Stomach (tissue), 9 donors: Measurements from ENCODE around the gene TLR9. TPM values are rescaled to one million over a fixed set of nuclear protein-coding genes. Genes with fewer than 3 reads are reported as not detected.

Experiments
- DNase-seq, 2 donors: peaks; one replicate each; pipeline versions ENCODE4 v3.0.0 to v3.0.0-alpha.2; 2013 to 2019
- H3K27ac ChIP-seq, 5 donors: fragments of 200-600 bp in 4 of 5; sonication (generic) in 4 of 5; one replicate each; pipeline ENCODE4 v1.5.1; 2013 to 2019; ENCODE audit warnings: mild to moderate bottlenecking in 1 of 5, moderate library complexity in 1 of 5
- H3K27me3 ChIP-seq, 3 donors: fragments of 200-600 bp; sonication (generic); one replicate each; pipeline ENCODE4 v1.5.1; 2017 to 2019; ENCODE audit warnings: mixed run types in 1 of 3
- H3K36me3 ChIP-seq, 4 donors: fragments of 200-600 bp; sonication (generic); 1 replicate in 3 of 4; 2 replicates in 1 of 4; pipeline ENCODE4 v1.5.1; 2016 to 2019
- H3K4me1 ChIP-seq, 4 donors: fragments of 200-600 bp; sonication (generic); one replicate each; pipeline ENCODE4 v1.5.1; 2016 to 2019
- H3K4me3 ChIP-seq, 4 donors: fragments of 200-600 bp; sonication (generic) in 3 of 4; one replicate each; pipeline ENCODE4 v1.5.1; 2016 to 2019; ENCODE audit warnings: mild to moderate bottlenecking in 1 of 4
- H3K9me3 ChIP-seq, 4 donors: fragments of 200-600 bp; sonication (generic); one replicate each; pipeline ENCODE4 v1.5.1; 2016 to 2019
- EP300 ChIP-seq: sonication (generic); formaldehyde crosslinking; IDR thresholded peaks from one replicate; pipeline ENCODE4 v1.6.1; 2017; ENCODE audit warnings: antibody characterized with exemption
- POLR2A ChIP-seq, 4 donors: fragments of 450-650 bp; IDR thresholded peaks; one replicate each; pipeline ENCODE4 v1.6.1; 2016; ENCODE audit warnings: antibody characterized with exemption in 4 of 4, control low read depth in 2 of 4, mild to moderate bottlenecking in 1 of 4, moderate library complexity in 1 of 4
- POLR2AphosphoS5 ChIP-seq, 3 donors: sonication (generic); formaldehyde crosslinking; IDR thresholded peaks; one replicate each; pipeline ENCODE4 v1.6.1; 2016; ENCODE audit warnings: antibody characterized with exemption in 3 of 3
- WGBS, 5 donors: extraction: QIAGEN DNeasy Blood & Tissue Kit in 3 of 5; methylation state at CpG; one replicate each; pipeline versions ENCODE4 v1.1.5 to v1.1.7; 2013 to 2018; 5-methylcytosine and 5-hydroxymethylcytosine counted together
- intact Hi-C: fragments of 100-400 bp; cut with DNase I; formaldehyde crosslinking; loops from one replicate; pipeline ENCODE4 v1.15.1; 2023; ENCODE audit warnings: low total_unique reads
- polyA plus RNA-seq, 3 donors: library from polyadenylated mRNA; stranded (reverse); fragments of 200-250 nt; gene quantifications; one replicate each; pipeline ENCODE4 v1.2.3, GENCODE V29; 2013
- total RNA-seq, 5 donors: library from RNA; depleted of rRNA; stranded (reverse); fragments of >200 nt; gene quantifications; one replicate each; pipeline versions ENCODE4 v1.1.0 to v1.2.3, GENCODE V29; 2014 to 2016
- TF ChIP-seq, protein P1 (sequence below), 7 experiments: fragments of 450-650 bp in 4 of 7; fragments of 200-600 bp in 3 of 7; sonication (generic) in 3 of 7; IDR thresholded peaks; one replicate each; pipeline ENCODE4 v1.5.1; 2016 to 2019; ENCODE audit warnings: antibody characterized with exemption in 7 of 7, control low read depth in 2 of 7, mild to moderate bottlenecking in 1 of 7
- donor health status: healthy with polysubstance abuse.
- donor health status: Bipolar disorder and iron deficiency.
- donor health status: healthy.

Gene TLR9
- total and polyA plus RNA-seq, 8 donors, result 0.18 TPM; not detected in 7

DNA sequence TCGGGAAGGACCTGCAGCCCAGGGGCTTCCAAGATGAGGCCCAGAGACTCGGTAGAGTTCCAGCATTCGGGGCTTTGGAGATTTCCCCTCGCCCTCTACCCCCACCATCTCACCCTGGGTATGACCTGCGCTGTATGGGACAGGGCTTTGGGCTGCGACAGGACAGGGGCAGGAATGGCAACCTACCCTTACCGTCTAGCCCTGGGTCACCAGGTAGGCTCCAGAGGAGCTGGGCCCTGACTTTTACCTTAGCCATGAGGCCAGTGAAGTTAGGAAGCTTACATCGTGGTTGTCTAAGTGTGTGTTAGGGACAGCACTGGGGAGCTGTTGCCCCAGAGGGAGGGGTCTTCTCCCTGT, 20.8 kb upstream of the TLR9 start:
- TF ChIP-seq, protein P1, sequence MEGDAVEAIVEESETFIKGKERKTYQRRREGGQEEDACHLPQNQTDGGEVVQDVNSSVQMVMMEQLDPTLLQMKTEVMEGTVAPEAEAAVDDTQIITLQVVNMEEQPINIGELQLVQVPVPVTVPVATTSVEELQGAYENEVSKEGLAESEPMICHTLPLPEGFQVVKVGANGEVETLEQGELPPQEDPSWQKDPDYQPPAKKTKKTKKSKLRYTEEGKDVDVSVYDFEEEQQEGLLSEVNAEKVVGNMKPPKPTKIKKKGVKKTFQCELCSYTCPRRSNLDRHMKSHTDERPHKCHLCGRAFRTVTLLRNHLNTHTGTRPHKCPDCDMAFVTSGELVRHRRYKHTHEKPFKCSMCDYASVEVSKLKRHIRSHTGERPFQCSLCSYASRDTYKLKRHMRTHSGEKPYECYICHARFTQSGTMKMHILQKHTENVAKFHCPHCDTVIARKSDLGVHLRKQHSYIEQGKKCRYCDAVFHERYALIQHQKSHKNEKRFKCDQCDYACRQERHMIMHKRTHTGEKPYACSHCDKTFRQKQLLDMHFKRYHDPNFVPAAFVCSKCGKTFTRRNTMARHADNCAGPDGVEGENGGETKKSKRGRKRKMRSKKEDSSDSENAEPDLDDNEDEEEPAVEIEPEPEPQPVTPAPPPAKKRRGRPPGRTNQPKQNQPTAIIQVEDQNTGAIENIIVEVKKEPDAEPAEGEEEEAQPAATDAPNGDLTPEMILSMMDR (IDR thresholded peaks at IDR 0.05), result no peak
- TF ChIP-seq POLR2A (IDR thresholded peaks at IDR 0.05), result no peak
- no peak for TF ChIP-seq POLR2AphosphoS5 (IDR thresholded peaks at IDR 0.05)
- TF ChIP-seq EP300, result no peak
- Histone ChIP-seq H3K4me1 (peaks cover 20 to 47% (median 29%) of the 10 kb centered on the region in 4 donors), H3K36me3 (peaks cover 0 to 38% (median 35%) of the 10 kb centered on the region in 4 donors), H3K27me3 (no peaks in the 10 kb centered on the region), H3K4me3 (peak overlapping the region; percentile 59 to 65 (median 62)), H3K27ac (peak overlapping the region; percentile 71 to 93 (median 89)), H3K9me3 (no peaks in the 10 kb centered on the region)
- no peak for DNase-seq
- 18 to 39% (median 29%) methylated on average over 8 of the region's 8 CpGs for WGBS, 5 donors
- intact Hi-C loops, result no loop called here

DNA sequence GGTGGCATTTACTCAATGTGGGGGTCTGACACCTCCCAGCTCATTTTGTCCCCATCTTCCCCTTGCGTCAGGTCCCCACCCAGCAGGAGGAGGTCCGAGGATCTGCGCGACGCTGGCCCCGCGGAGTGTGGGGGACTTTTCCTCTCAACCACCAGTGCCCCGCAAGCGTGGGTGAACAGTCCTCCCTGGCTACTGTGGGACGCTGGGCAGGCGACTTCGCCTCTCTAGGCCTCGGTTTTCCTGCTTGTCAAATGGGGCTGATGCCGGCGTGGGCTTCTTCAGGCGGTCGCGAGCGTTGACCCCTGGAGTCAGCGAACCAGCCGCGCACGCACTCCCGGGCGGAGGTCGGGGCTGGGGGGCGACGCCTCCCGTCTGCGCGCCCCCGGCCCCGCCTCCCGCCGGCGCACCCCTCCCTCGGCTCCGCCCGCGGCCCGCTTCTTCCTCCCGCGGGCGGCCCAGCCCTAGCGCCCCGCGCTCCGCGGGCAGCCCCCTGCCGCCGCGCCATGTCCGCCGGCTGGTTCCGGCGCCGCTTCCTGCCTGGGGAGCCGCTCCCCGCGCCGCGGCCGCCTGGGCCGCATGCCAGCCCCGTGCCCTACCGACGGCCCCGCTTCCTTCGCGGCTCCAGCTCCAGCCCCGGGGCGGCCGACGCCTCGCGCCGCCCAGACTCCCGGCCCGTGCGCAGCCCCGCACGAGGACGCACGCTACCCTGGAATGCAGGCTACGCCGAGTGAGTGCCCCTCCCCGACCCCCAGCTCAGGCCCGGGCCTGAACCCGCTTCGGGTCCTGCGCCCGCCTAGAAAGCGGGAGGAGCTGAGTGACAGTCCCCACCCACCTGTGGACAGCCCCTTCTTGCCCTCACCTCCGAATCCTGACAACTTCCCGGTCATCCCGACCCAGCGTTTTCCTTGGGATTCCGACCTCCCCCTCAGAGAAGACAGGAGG, 20.1 kb upstream of the TLR9 start, which contains the start of gene PPM1M:
TSS of gene PPM1M (plus strand) at position 438 of the 942 bp plus-strand sequence. CDS start at position 504, 66 bp downstream.
- H3K27ac ChIP-seq, result peak within 1 kb of the TSS; percentile 71 to 93 (median 89)
- H3K9me3 ChIP-seq, result no peaks in the 10 kb centered on the region
- H3K27me3 ChIP-seq, result no peaks in the 10 kb centered on the region
- 1 to 4% (median 2%) methylated on average over 34 to 97 of the region's 98 CpGs for WGBS, 5 donors
- intact Hi-C loops, result no loop called here
- peak within 1 kb of the TSS; percentile 59 to 65 (median 62) for H3K4me3 ChIP-seq
- peaks cover 24 to 49% (median 33%) of the 10 kb centered on the region in 4 donors for H3K4me1 ChIP-seq
- DNase-seq, result peak; percentile 58 to 88
- H3K36me3 ChIP-seq, result peaks cover 0 to 32% (median 29%) of the 10 kb centered on the region in 4 donors
- TF ChIP-seq, protein P1 (IDR thresholded peaks at IDR 0.05), result no peak
- TF ChIP-seq POLR2A (IDR thresholded peaks at IDR 0.05) (no peak), EP300 (no peak), POLR2AphosphoS5 (IDR thresholded peaks at IDR 0.05) (no peak)

DNA sequence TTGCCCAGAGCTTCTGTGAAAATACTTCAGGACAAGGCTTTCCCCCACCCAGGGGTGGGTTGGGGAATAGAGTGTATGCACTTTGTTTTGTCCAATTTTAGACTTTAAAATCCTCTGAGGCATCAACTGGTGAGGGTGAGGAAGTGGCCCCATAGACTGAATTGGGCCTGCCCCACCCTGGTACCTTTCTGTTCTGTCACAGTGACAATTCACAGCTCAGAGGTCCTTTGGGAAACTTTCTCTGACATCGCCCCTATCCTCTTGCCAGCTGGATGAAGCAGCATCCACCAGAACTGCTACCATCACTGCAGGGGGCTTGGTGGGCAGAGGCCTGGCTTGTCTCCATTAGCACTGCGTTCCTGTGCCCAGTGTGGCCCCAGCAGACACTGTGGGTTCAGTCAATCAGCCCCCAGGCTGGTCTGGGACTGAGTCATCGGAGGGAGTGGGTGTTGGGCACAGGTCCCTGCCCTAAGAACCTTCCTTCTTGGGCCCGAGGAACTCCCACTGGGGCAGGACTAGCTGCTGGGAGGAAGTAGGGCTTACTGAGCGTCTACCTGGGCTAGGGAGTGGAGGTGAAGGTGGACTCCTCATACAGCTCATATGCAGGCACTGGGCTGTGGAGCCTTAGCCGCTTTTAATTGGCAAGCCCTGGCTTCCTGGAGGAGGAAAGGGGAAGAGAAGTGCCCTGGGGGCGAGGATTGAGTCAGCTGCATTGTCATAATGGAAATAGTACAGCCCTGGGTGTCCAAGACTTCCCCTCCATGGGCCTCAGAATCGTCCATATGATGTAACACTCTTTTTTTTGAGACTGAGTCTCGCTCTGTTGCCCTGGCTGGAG, 18.6 kb upstream of the TLR9 start:
- WGBS, 5 donors, result 74 to 85% (median 78%) methylated on average over 7 to 9 of the region's 9 CpGs
- TF ChIP-seq POLR2A (IDR thresholded peaks at IDR 0.05) (no peak), EP300 (no peak), POLR2AphosphoS5 (IDR thresholded peaks at IDR 0.05) (no peak)
- TF ChIP-seq, protein P1 (IDR thresholded peaks at IDR 0.05), result no peak
- peak in 1 of 2 donors; percentile 42 for DNase-seq
- intact Hi-C loops, result no loop called here
- Histone ChIP-seq H3K36me3 (peaks cover 0 to 16% (median 13%) of the 10 kb centered on the region in 4 donors), H3K9me3 (no peaks in the 10 kb centered on the region), H3K27ac (peak overlapping the region in 4 of 5 donors; percentile 80 to 93 (median 90)), H3K27me3 (no peaks in the 10 kb centered on the region), H3K4me1 (peaks cover 36 to 62% (median 46%) of the 10 kb centered on the region in 4 donors), H3K4me3 (no peak overlapping the region)

DNA sequence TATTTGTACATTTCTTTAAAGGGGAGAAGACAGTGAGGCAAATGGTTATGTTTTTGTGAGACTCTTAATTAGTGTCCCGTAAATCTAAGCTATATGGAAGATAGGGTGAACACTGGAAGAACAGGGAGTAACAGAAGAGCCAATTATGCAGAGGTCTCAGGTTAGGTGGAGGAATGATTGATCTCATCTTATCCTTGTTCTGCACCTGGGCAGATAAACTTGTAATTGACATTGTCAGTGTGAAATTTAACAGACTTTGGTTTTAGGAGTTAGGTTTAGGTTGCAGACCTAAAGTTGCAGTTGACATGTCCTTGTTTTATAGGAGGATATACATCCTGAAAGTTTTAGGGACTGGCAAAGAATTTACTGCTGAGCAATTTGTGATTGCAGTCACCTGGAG, 16.6 kb upstream of the TLR9 start:
- WGBS, 5 donors, result 80 to 86% (median 85%) methylated on average over 1 of the region's 1 CpG
- H3K4me3 ChIP-seq, result no peak overlapping the region
- intact Hi-C loops, result no loop called here
- no peak overlapping the region for H3K27ac ChIP-seq
- H3K9me3 ChIP-seq, result no peaks in the 10 kb centered on the region
- DNase-seq, result no peak
- no peaks in the 10 kb centered on the region for H3K27me3 ChIP-seq
- H3K36me3 ChIP-seq, result no peaks in the 10 kb centered on the region
- peaks cover 49 to 68% (median 59%) of the 10 kb centered on the region in 4 donors for H3K4me1 ChIP-seq
- TF ChIP-seq POLR2AphosphoS5 (IDR thresholded peaks at IDR 0.05), result no peak
- TF ChIP-seq, protein P1 (IDR thresholded peaks at IDR 0.05), result no peak
- no peak for TF ChIP-seq POLR2A (IDR thresholded peaks at IDR 0.05)
- TF ChIP-seq EP300, result no peak
